SK-N-SH treated with all-trans-retinoic acid at 6 μM for 48 hours (cell line): ENCODE data around the gene STXBP2.

Source experiments
- ATAC-seq: fragments of 200-7000 bp; cut with Tn5 transposase; 3 replicates; pipeline ENCODE4 v1.9.1; 2020; ENCODE audit warnings: mild to moderate bottlenecking, moderate library complexity
- ARNTL ChIP-seq: fragments of 450-650 bp; formaldehyde crosslinking; IDR thresholded peaks from 2 replicates; pipeline ENCODE4 v1.5.0; 2020; ENCODE audit warnings: low read depth, mild to moderate bottlenecking, moderate library complexity, borderline replicate concordance
- BACH2 ChIP-seq: fragments of 250-450 bp; sonication (Bioruptor Pico); IDR thresholded peaks from 2 replicates; pipeline ENCODE4 v1.9.0; 2021; ENCODE audit warnings: mild to moderate bottlenecking, borderline replicate concordance
- CREB5 ChIP-seq: fragments of 250-450 bp; sonication (Bioruptor Pico); IDR thresholded peaks from 2 replicates; pipeline ENCODE4 v1.5.1; 2020; ENCODE audit warnings: low read depth, mild to moderate bottlenecking, moderate library complexity
- CSDC2 ChIP-seq: fragments of 250-450 bp; sonication (Bioruptor Pico); IDR thresholded peaks from 2 replicates; pipeline ENCODE4 v1.5.0; 2020; ENCODE audit warnings: mild to moderate bottlenecking, moderate library complexity
- CSRNP3 ChIP-seq: fragments of 250-450 bp; sonication (Bioruptor Pico); IDR thresholded peaks from 2 replicates; pipeline ENCODE4 v1.5.1; 2021; ENCODE audit warnings: mild to moderate bottlenecking, moderate library complexity
- ESRRG ChIP-seq: fragments of 250-450 bp; sonication (Bioruptor Pico); IDR thresholded peaks from 2 replicates; pipeline ENCODE4 v1.6.1; 2021; ENCODE audit warnings: mild to moderate bottlenecking
- GLIS3 ChIP-seq: fragments of 250-450 bp; sonication (Bioruptor Pico); IDR thresholded peaks from 2 replicates; pipeline ENCODE4 v1.5.0; 2020; ENCODE audit warnings: mild to moderate bottlenecking, moderate library complexity
- ISL1 ChIP-seq: fragments of 250-450 bp; sonication (Bioruptor Pico); IDR thresholded peaks from 2 replicates; pipeline ENCODE4 v2.1.2; 2022; ENCODE audit warnings: mild to moderate bottlenecking, moderate library complexity
- OSR1 ChIP-seq: fragments of 250-450 bp; sonication (Bioruptor Pico); IDR thresholded peaks from 2 replicates; pipeline ENCODE4 v1.8.0; 2022; ENCODE audit warnings: moderate library complexity, mild to moderate bottlenecking, inconsistent platforms
- PATZ1 ChIP-seq: fragments of 250-450 bp; sonication (Bioruptor Pico); IDR thresholded peaks from 2 replicates; pipeline ENCODE4 v1.8.0; 2020; ENCODE audit warnings: mild to moderate bottlenecking, moderate library complexity, borderline replicate concordance
- PPARA ChIP-seq: fragments of 250-450 bp; sonication (Bioruptor Pico); IDR thresholded peaks from 2 replicates; pipeline ENCODE4 v1.5.0; 2020; ENCODE audit warnings: mild to moderate bottlenecking, borderline replicate concordance
- RARB ChIP-seq: fragments of 250-450 bp; sonication (Bioruptor Pico); IDR thresholded peaks from 2 replicates; pipeline ENCODE4 v1.8.0; 2021; ENCODE audit warnings: mild to moderate bottlenecking, moderate library complexity
- SNAI2 ChIP-seq: fragments of 250-450 bp; sonication (Bioruptor Pico); IDR thresholded peaks from 2 replicates; pipeline ENCODE4 v1.5.0; 2020; ENCODE audit warnings: mild to moderate bottlenecking, moderate library complexity
- TCF4 ChIP-seq: fragments of 250-450 bp; sonication (Bioruptor Pico); IDR thresholded peaks from 2 replicates; pipeline ENCODE4 v1.8.0; 2021; ENCODE audit warnings: mild to moderate bottlenecking, moderate library complexity, borderline replicate concordance
- TOX ChIP-seq: fragments of 250-450 bp; sonication (Bioruptor Pico); IDR thresholded peaks from 2 replicates; pipeline ENCODE4 v1.8.0; 2021; ENCODE audit warnings: mild to moderate bottlenecking, moderate library complexity, borderline replicate concordance
- TSHZ2 ChIP-seq: fragments of 250-450 bp; sonication (Bioruptor Pico); IDR thresholded peaks from 2 replicates; pipeline ENCODE4 v1.5.0; 2020; ENCODE audit warnings: mild to moderate bottlenecking, moderate library complexity
- ZC3H10 ChIP-seq: fragments of 250-450 bp; sonication (Bioruptor Pico); IDR thresholded peaks from 2 replicates; pipeline ENCODE4 v1.5.1; 2021; ENCODE audit warnings: mild to moderate bottlenecking, moderate library complexity
- ZFP3 ChIP-seq: fragments of 250-450 bp; sonication (Bioruptor Pico); IDR thresholded peaks from 2 replicates; pipeline ENCODE4 v1.5.0; 2020; ENCODE audit warnings: mild to moderate bottlenecking, moderate library complexity
- ZFP30 ChIP-seq: fragments of 450-650 bp; formaldehyde crosslinking; IDR thresholded peaks from 2 replicates; pipeline ENCODE4 v1.5.0; 2022; ENCODE audit warnings: mild to moderate bottlenecking, moderate library complexity
- ZNF565 ChIP-seq: fragments of 450-650 bp; formaldehyde crosslinking; conservative IDR thresholded peaks from 2 replicates; pipeline ENCODE4 v1.5.0; 2020; ENCODE audit warnings: low read depth, mild to moderate bottlenecking, moderate library complexity

Gene STXBP2

GRCh38 chr19:7596211-7596937 is 40.5 kb upstream of the STXBP2 start:
- no peak for ATAC-seq
- TF ChIP-seq SNAI2 (CRISPR knock-in tag) (no peak), ARNTL (CRISPR knock-in tag) (no peak), CSRNP3 (no peak), ZFP3 (CRISPR knock-in tag) (no peak), RARB (no peak), CREB5 (CRISPR knock-in tag) (no peak), ZC3H10 (CRISPR knock-in tag) (no peak), PATZ1 (CRISPR knock-in tag) (no peak), TCF4 (CRISPR knock-in tag) (no peak), GLIS3 (CRISPR knock-in tag) (no peak), ISL1 (no peak), ZNF565 (CRISPR knock-in tag) (no peak), ESRRG (no peak), OSR1 (CRISPR knock-in tag) (no peak), TOX (CRISPR knock-in tag) (no peak), ZFP30 (no peak), PPARA (CRISPR knock-in tag) (no peak)
- TF ChIP-seq, all 23 proteins: peak for 0

GRCh38 chr19:7597689-7598088 is 39.2 kb upstream of the STXBP2 start:
- TF ChIP-seq TOX (CRISPR knock-in tag): no peak
- TF ChIP-seq TSHZ2 (CRISPR knock-in tag): no peak
- no peak for TF ChIP-seq SNAI2 (CRISPR knock-in tag)
- TF ChIP-seq CSDC2 (CRISPR knock-in tag): no peak
- TF ChIP-seq CREB5 (CRISPR knock-in tag): no peak
- TF ChIP-seq PATZ1 (CRISPR knock-in tag): no peak
- no peak for TF ChIP-seq ZFP3 (CRISPR knock-in tag)
- no peak for TF ChIP-seq OSR1 (CRISPR knock-in tag)
- TF ChIP-seq GLIS3 (CRISPR knock-in tag): no peak
- TF ChIP-seq CSRNP3: no peak
- no peak for TF ChIP-seq PPARA (CRISPR knock-in tag)
- TF ChIP-seq BACH2 (CRISPR knock-in tag): no peak
- no peak for TF ChIP-seq ZC3H10 (CRISPR knock-in tag)
- TF ChIP-seq ESRRG: no peak
- TF ChIP-seq RARB: no peak
- no peak for ATAC-seq
